GM10266 (cell line): ENCODE measurements around the gene PTGER1.
A peak's percentile ranks its signal among the peaks of the same experiment; 100 is the strongest.

Experiments
- DNase-seq: peaks from one replicate; pipeline ENCODE4 v3.0.0; 2012; ENCODE audit errors: extremely low spot score
- TF ChIP-seq, protein P1 (sequence below): IDR thresholded peaks from 2 replicates; pipeline ENCODE4 v1.5.1; 2012; ENCODE audit warnings: mild to moderate bottlenecking, low read depth; ENCODE audit not compliant: control insufficient read depth, insufficient read depth; ENCODE audit errors: missing control alignments

The PTGER1 gene, protein sequence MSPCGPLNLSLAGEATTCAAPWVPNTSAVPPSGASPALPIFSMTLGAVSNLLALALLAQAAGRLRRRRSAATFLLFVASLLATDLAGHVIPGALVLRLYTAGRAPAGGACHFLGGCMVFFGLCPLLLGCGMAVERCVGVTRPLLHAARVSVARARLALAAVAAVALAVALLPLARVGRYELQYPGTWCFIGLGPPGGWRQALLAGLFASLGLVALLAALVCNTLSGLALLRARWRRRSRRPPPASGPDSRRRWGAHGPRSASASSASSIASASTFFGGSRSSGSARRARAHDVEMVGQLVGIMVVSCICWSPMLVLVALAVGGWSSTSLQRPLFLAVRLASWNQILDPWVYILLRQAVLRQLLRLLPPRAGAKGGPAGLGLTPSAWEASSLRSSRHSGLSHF

GRCh38 chr19:14475251-14476073 is at the start of gene PTGER1:
TSS of gene PTGER1 (minus strand) at chr19:14475354. CDS start at chr19:14474320, 1,034 bp downstream.
- peak; percentile 66 for DNase-seq
- TF ChIP-seq, protein P1, sequence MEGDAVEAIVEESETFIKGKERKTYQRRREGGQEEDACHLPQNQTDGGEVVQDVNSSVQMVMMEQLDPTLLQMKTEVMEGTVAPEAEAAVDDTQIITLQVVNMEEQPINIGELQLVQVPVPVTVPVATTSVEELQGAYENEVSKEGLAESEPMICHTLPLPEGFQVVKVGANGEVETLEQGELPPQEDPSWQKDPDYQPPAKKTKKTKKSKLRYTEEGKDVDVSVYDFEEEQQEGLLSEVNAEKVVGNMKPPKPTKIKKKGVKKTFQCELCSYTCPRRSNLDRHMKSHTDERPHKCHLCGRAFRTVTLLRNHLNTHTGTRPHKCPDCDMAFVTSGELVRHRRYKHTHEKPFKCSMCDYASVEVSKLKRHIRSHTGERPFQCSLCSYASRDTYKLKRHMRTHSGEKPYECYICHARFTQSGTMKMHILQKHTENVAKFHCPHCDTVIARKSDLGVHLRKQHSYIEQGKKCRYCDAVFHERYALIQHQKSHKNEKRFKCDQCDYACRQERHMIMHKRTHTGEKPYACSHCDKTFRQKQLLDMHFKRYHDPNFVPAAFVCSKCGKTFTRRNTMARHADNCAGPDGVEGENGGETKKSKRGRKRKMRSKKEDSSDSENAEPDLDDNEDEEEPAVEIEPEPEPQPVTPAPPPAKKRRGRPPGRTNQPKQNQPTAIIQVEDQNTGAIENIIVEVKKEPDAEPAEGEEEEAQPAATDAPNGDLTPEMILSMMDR = peak; percentile 22

- DNase-seq = no peak
- TF ChIP-seq, protein P1 = no peak
Observed at GRCh38 chr19:14520543-14520942, 45.4 kb upstream of the PTGER1 start.

- TF ChIP-seq, protein P1 = no peak
- DNase-seq = no peak
Observed at GRCh38 chr19:14519860-14520407, 44.8 kb upstream of the PTGER1 start.

GRCh38 chr19:14519245-14519859 is 44.2 kb upstream of the PTGER1 start:
- no peak for DNase-seq
- TF ChIP-seq, protein P1 = no peak

- TF ChIP-seq, protein P1 = no peak
- peak; percentile 96 for DNase-seq
Observed at GRCh38 chr19:14517840-14518505, 42.8 kb upstream of the PTGER1 start, which contains the start of gene DNAJB1. TSS of gene DNAJB1 (minus strand) at chr19:14518397. CDS start at chr19:14518349, 48 bp downstream.

DNA sequence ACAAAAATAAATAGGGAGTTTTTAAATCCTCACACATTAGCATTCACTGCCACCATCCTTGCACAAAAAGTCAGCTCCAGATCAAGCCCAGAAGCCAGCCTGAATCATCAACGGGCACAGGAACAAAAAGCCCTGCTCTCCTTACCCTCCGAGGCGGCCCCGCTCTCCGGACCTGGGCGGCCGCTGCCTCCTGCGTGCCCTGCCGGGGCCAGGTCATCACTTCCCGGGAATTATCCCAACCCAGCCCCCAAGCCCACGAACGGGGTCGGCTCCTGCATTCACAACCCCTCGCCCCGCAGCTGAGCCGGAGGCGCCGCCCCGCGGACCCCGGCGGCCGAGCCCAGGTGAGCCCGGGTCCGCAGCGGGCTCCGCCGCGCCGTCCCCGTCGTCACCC is 42.3 kb upstream of the PTGER1 start:
- DNase-seq = no peak
- TF ChIP-seq, protein P1 = no peak
